HG02759 (cell line): ENCODE measurements around the gene OARD1.
A peak's percentile ranks its signal among the peaks of the same experiment; 100 is the strongest.
"Not testable (repeated sequence)": the region's sequence is repeated elsewhere in the genome, so short reads cannot be mapped to it uniquely, and the experiment has no call there.

Experiments used
- ATAC-seq: cut with Tn5 transposase; IDR thresholded peaks from one replicate; pipeline ENCODE4 v1.9.1; 2021; ENCODE audit warnings: mild to moderate bottlenecking, moderate library complexity; ENCODE audit not compliant: unreplicated experiment

Gene OARD1

GRCh38 chr6:41028561-41029412 lies 43.4 kb downstream of the OARD1 start:
- peak; percentile 29 for ATAC-seq

- ATAC-seq, result peak; percentile 94
Measured at GRCh38 chr6:41027799-41028560, 44.2 kb downstream of the OARD1 start.

DNA sequence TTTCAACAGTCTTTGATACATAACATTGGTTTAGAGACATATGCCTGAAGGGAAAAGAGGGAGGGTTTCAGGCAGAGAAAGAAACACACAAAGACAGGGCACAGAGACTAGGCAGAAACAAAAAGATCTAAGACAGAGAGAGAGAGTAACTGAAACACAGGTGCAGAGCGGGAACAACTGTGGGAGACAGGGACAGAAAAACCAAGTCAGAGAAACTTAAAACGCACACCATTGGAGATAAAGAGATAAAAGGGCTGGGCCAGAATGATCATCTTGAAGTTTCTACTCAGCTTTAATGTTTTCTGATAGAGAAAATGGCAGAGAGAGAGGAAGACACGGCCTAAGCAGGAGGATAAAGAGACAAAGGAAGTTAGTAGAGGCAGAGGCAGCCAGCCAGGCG lies 44.9 kb downstream of the OARD1 start:
- ATAC-seq, result no peak

DNA sequence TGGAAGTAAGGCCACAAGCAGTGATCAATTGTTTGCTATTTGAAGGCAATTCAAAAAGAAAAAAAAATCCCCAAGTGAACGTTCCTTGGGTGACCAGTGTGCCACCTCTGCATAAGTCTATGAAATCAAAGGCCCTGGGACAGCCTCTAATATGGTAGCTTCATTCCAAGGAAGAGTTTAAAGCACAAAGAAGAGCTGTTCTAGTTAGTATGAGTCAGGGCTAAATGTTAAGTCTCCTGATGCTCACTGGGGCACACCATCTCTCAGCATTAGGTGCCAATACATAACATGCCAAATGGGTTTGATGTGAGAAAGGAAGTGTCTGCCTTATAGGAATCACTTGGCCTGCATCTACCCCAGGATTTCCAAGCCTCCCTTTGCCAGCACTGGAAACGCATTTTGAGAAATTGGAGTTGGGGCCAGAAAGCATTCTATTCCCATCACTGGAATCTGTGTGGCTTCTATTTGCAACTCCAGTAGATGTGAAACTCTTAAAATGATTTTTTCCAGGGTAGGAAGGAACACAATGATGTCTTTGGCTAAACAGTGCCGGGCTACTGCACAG lies 46.1 kb downstream of the OARD1 start:
- ATAC-seq, result no peak

GRCh38 chr6:41023114-41023513 lies 49.0 kb downstream of the OARD1 start:
- ATAC-seq, result no peak

DNA sequence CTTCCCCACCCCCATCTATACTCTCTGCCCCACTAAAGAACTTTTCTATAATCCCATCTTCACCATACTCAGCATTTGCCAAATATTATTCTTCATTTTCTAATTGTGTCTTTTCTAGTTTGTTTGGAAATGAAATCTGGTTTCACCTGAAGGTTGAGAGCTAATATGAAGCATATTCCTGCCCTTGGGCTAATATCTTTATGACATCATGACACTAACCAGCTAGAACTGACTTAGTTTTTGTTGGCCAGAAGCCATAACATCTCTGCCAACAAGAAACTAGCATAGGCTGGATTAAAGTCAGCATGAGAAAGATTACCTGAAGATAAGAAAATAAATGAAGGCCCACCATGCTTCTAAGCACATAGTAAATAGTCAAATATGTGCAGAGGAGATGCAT lies 49.9 kb downstream of the OARD1 start:
- no peak for ATAC-seq

DNA sequence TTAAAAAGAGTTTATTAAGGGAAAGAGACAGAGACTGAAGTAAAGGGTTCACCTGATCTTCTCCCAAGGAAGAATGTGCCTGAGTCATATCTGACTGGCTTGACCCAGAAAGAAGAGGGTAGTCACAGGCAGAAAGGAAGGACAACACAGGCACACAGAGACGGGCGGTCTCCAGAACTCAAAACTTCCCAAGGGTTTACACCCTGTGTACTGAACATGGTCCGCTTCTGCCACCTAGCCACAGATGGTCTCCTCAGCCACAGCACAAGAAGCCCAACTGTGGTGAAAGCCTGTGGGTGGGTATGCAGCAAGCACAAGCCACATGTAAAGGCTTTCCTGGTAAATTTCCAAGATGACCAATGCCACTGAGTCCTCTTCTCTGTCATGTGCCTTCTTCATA lies 50.3 kb downstream of the OARD1 start:
- no peak for ATAC-seq

DNA sequence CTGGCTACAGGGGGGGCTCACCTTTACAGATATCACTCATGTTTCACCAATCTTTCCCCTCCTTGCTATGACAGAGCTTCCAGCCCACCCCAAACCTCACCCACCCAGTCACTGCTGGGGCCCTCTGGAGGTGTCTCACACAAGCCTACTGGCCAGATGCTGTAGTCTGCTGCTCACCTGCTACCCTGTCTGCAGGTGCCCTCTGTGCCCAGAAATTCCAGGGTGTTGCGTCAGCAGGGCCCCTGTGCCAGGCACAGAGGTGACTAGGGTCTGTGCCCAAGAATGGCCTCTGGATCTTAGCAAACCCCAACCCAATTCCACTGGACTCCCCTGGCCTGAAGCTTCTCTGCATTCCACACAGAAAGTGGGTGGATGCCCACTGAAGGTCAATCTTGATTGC lies 54.5 kb downstream of the OARD1 start:
- no peak for ATAC-seq

DNA sequence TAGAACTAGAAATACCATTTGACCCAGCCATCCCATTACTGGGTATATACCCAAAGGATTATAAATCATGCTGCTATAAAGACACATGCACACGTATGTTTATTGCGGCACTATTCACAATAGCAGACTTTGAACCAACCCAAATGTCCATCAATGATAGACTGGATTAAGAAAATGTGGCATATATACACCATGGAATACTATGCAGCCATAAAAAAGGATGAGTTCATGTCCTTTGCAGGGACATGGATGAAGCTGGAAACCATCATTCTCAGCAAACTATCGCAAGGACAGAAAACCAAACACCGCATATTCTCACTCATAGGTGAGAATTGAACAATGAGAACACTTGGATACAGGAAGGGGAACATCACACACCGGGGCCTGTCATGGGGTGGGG lies 56.3 kb downstream of the OARD1 start:
- not testable (repeated sequence) for ATAC-seq

DNA sequence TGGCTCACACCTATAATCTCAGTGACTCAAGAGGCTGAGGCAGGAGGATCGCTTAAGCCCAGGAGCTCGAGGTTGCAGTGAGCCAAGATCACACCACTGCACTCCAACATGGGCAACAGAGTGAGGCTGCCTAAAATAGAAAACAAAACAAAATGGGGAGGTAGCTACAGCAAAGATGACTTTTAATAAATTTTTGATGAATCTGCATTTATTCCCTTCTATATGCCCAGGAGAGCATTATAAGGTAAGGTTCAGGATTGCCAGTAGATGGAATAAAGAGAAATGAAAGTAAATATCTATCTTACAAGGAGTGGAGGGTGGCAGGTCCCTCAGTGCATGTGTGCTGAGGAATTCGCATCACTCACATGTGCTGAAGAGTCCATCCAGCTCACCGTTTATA lies 57.4 kb downstream of the OARD1 start:
- ATAC-seq, result no peak
